Measurements from ENCODE around the gene FLT1.

FLT1 gene

DNA sequence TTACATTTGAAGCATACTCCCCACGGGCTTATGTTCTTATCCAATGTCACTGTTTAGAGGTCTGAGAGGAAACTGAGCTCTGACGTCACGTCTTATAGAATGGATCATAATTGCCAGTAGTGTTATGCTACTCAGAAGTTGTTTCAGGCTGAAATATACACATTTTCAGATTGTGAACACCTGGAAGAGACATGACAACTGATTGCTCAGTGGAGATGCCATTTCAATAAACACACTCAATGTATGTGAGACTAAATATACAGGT lies 17.3 kb downstream of the FLT1 start:
- H3K9me3 ChIP-seq (ENCODE audit: insufficient read depth, low read length), result no peaks in the 10 kb centered on the region
- TF ChIP-seq YY1 (IDR thresholded peaks at IDR 0.05; ENCODE audit: insufficient read depth, insufficient read length), result no peak
- TF ChIP-seq SUZ12 (IDR thresholded peaks at IDR 0.05; ENCODE audit: extremely low read depth, insufficient read depth, insufficient read length), result no peak
- TF ChIP-seq ZNF274 (IDR thresholded peaks at IDR 0.05; ENCODE audit: low read depth, low read length), result no peak
- peaks cover 7% of the 10 kb centered on the region for H3K36me3 ChIP-seq (ENCODE audit: insufficient read depth, insufficient read length, low read length)
- H3K27me3 ChIP-seq (ENCODE audit: insufficient read depth, insufficient read length), result no peaks in the 10 kb centered on the region
- H3K9ac ChIP-seq (ENCODE audit: insufficient read length, low read depth), result no peak overlapping the region
- H3K4me3 ChIP-seq (ENCODE audit: insufficient read length, low read depth), result no peak overlapping the region
- DNase-seq (ENCODE audit: low read depth, low spot score), result no peak
- no peaks in the 10 kb centered on the region for H3K4me1 ChIP-seq (ENCODE audit: insufficient read depth, insufficient read length)

DNA sequence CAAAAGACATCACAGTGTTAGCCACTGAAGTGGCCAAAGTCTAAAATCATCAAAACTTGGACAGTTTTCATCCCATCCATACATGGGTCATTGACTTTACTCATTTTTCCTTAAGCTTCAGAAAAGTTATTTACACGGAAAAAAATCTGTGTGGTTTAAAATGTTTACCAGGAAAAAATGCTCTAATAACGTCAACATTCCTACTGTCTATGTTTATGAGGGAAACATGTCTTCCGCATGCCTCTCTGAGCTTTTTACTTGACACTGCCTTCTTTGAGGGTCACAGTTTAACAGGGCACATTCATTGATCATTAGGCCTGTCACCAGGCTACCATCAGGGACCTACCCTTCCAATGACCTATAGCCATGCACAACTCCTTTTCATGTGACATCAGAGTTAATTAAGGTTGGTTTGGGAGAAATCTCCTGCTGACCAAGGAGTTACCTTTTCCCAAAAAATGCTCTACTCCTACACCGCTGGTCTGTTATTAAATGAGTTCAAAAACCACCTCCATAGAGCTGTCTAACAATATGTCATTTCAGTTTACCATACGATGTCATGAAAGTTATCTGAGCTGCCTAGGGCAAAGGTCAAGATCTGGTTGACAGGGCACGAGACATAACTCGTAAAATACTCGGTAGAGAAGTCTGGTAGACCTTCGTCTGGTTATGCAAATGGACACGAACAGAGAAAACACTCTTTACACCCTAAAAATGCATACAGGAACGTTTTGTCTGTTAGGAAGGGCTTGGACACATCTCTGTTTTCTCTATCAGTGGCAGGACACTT lies 17.8 kb downstream of the FLT1 start:
- Histone ChIP-seq H3K27me3 (ENCODE audit: insufficient read depth, insufficient read length) (no peaks in the 10 kb centered on the region), H3K4me1 (ENCODE audit: insufficient read depth, insufficient read length) (no peaks in the 10 kb centered on the region), H3K9me3 (ENCODE audit: insufficient read depth, low read length) (no peaks in the 10 kb centered on the region), H3K4me3 (ENCODE audit: insufficient read length, low read depth) (no peak overlapping the region), H3K9ac (ENCODE audit: insufficient read length, low read depth) (no peak overlapping the region), H3K36me3 (ENCODE audit: insufficient read depth, insufficient read length, low read length) (peaks cover 7% of the 10 kb centered on the region)
- TF ChIP-seq SUZ12 (IDR thresholded peaks at IDR 0.05; ENCODE audit: extremely low read depth, insufficient read depth, insufficient read length) (no peak), ZNF274 (IDR thresholded peaks at IDR 0.05; ENCODE audit: low read depth, low read length) (no peak), YY1 (IDR thresholded peaks at IDR 0.05; ENCODE audit: insufficient read depth, insufficient read length) (no peak)
- DNase-seq (ENCODE audit: low read depth, low spot score), result no peak

DNA sequence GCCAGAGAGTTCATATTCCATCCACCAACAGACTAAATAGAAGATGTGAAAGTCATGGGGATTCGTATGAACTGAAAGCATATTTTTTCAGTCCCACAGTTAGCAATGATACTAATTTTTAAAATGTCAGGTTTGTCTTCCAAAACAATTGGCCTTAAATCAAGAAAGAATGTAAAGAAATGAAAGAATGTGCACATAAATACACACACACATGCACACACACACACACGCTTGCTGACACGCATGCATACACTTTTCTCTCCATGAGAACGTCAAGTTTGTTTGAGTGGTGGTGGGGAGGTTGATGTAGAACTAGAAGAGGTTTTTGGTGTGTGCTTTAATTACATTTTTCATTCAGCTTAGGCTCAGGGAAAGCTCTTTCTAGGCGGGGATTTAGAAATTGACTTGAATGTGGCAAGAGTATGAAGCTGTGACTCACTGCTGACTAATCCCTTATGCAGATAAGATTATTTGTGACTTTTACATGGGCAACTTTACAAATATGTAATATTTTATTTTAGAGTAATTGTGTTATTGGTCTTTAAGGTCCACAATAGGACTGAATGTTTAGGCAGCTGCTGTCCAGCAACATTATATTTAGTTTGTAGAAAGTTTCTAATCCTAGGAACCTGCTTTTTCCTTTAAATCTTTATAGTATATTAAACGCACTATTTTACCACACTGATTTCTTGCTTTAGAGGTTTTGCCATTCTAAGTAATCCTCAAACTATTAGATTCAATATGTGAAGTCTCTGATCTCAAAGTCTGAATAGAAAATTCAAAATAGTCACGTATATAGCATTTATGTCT lies 18.8 kb downstream of the FLT1 start:
- no peak for TF ChIP-seq YY1 (IDR thresholded peaks at IDR 0.05; ENCODE audit: insufficient read depth, insufficient read length)
- no peak for TF ChIP-seq SUZ12 (IDR thresholded peaks at IDR 0.05; ENCODE audit: extremely low read depth, insufficient read depth, insufficient read length)
- no peak for TF ChIP-seq ZNF274 (IDR thresholded peaks at IDR 0.05; ENCODE audit: low read depth, low read length)
- no peak overlapping the region for H3K4me3 ChIP-seq (ENCODE audit: insufficient read length, low read depth)
- no peaks in the 10 kb centered on the region for H3K9me3 ChIP-seq (ENCODE audit: insufficient read depth, low read length)
- H3K9ac ChIP-seq (ENCODE audit: insufficient read length, low read depth), result no peak overlapping the region
- no peaks in the 10 kb centered on the region for H3K27me3 ChIP-seq (ENCODE audit: insufficient read depth, insufficient read length)
- peaks cover 7% of the 10 kb centered on the region for H3K36me3 ChIP-seq (ENCODE audit: insufficient read depth, insufficient read length, low read length)
- no peaks in the 10 kb centered on the region for H3K4me1 ChIP-seq (ENCODE audit: insufficient read depth, insufficient read length)
- DNase-seq (ENCODE audit: low read depth, low spot score), result no peak

DNA sequence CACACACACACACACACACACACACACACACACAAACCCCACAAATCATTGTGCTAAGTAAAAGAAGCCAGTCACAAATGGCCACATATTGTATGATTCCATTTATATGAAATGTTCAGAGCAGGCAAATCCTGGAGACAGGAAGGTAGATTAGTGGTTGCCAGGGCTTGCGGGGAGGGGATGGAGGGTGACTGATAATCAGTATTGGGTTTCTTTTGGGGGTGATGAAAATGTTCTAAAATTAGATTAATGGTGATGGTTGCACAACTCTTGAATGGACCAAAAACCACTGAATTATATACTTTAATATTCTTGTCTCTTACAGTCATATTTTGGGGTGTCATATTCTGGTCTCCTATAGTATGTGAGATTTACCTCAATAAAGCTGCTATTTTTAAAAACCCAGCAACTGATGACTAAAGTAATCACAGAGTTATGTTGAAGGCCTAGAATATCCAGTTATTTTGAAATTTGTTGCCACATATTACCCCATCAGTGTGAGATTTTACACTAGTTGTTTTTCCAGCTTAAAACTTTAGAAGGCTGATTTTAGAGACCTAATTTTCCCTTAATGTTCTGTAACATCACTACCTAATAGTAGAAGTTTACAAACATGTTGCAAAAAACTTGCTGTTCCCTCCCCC lies 20.3 kb downstream of the FLT1 start:
- DNase-seq (ENCODE audit: low read depth, low spot score), result no peak
- H3K27me3 ChIP-seq (ENCODE audit: insufficient read depth, insufficient read length), result no peaks in the 10 kb centered on the region
- no peaks in the 10 kb centered on the region for H3K36me3 ChIP-seq (ENCODE audit: insufficient read depth, insufficient read length, low read length)
- H3K9ac ChIP-seq (ENCODE audit: insufficient read length, low read depth), result no peak overlapping the region
- no peak for TF ChIP-seq ZNF274 (IDR thresholded peaks at IDR 0.05; ENCODE audit: low read depth, low read length)
- TF ChIP-seq YY1 (IDR thresholded peaks at IDR 0.05; ENCODE audit: insufficient read depth, insufficient read length), result no peak
- TF ChIP-seq SUZ12 (IDR thresholded peaks at IDR 0.05; ENCODE audit: extremely low read depth, insufficient read depth, insufficient read length), result no peak
- H3K4me1 ChIP-seq (ENCODE audit: insufficient read depth, insufficient read length), result no peaks in the 10 kb centered on the region
- H3K9me3 ChIP-seq (ENCODE audit: insufficient read depth, low read length), result no peaks in the 10 kb centered on the region
- H3K4me3 ChIP-seq (ENCODE audit: insufficient read length, low read depth), result no peak overlapping the region

DNA sequence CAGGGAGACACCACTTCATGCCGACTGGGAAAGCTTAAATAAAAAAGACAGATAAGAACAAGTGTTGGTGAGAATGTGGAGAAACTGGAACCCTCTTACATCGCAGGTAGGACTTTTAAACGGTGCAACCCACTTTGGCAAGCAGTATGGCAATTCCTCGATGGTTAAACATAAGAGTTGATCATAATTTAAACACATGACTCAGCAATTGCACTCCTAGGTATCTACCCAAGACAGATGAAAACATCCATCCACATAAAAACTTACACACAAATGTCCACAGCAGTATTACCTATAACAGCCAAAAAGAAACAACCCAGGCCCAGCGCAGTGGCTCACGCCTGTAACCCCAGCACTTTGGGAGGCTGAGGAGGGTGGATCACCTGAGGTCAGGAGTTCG lies 21.9 kb downstream of the FLT1 start:
- H3K4me1 ChIP-seq (ENCODE audit: insufficient read depth, insufficient read length), result no peaks in the 10 kb centered on the region
- TF ChIP-seq SUZ12 (IDR thresholded peaks at IDR 0.05; ENCODE audit: extremely low read depth, insufficient read depth, insufficient read length) (no peak), ZNF274 (IDR thresholded peaks at IDR 0.05; ENCODE audit: low read depth, low read length) (no peak), YY1 (IDR thresholded peaks at IDR 0.05; ENCODE audit: insufficient read depth, insufficient read length) (no peak)
- H3K27me3 ChIP-seq (ENCODE audit: insufficient read depth, insufficient read length), result no peaks in the 10 kb centered on the region
- no peak for DNase-seq (ENCODE audit: low read depth, low spot score)
- no peak overlapping the region for H3K9ac ChIP-seq (ENCODE audit: insufficient read length, low read depth)
- H3K4me3 ChIP-seq (ENCODE audit: insufficient read length, low read depth), result no peak overlapping the region
- no peaks in the 10 kb centered on the region for H3K9me3 ChIP-seq (ENCODE audit: insufficient read depth, low read length)
- no peaks in the 10 kb centered on the region for H3K36me3 ChIP-seq (ENCODE audit: insufficient read depth, insufficient read length, low read length)

DNA sequence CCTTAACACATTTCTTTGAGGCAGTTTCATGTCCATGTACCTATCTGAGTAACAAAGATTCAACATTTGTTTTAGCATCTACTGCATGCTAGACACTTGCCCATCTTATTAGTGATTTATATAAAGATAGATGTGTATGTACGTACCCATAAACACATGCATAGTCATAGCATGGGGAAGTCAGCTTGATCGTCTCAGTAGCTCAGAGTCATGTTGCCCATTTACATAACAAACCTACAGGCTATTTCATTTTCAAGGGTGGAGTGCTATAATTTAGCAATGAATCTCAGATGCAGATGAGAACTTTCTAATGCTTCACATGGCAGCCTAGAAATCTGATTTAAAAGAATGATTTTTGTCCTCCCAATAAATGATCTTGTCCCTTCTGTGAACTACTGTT lies 23.5 kb downstream of the FLT1 start:
- H3K36me3 ChIP-seq (ENCODE audit: insufficient read depth, insufficient read length, low read length), result peaks cover 2% of the 10 kb centered on the region
- H3K4me1 ChIP-seq (ENCODE audit: insufficient read depth, insufficient read length), result no peaks in the 10 kb centered on the region

DNA sequence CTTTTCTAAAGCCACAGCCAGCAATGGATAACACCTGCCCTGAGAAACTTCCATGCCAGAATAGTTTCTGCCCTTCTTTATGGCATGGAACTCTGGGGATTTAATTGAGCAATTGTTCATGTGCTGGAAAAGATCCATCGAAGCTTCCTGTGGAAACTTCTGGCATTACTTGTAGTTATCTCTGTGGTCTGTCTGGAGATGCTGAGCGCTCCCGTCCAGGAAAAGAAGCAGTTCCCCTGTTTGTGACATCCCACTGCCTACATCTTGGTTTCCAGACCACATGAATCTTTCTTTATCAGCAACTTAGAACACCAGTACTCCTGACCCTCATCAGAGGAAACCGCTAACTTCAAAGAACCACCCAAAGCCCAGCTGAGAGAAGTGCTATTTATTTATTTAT lies 24.6 kb downstream of the FLT1 start:
- no peak overlapping the region for H3K4me3 ChIP-seq (ENCODE audit: insufficient read length, low read depth)
- H3K4me1 ChIP-seq (ENCODE audit: insufficient read depth, insufficient read length), result no peaks in the 10 kb centered on the region
- TF ChIP-seq YY1 (IDR thresholded peaks at IDR 0.05; ENCODE audit: insufficient read depth, insufficient read length), result no peak
- TF ChIP-seq ZNF274 (IDR thresholded peaks at IDR 0.05; ENCODE audit: low read depth, low read length), result no peak
- no peak for TF ChIP-seq SUZ12 (IDR thresholded peaks at IDR 0.05; ENCODE audit: extremely low read depth, insufficient read depth, insufficient read length)
- no peak overlapping the region for H3K9ac ChIP-seq (ENCODE audit: insufficient read length, low read depth)
- no peaks in the 10 kb centered on the region for H3K9me3 ChIP-seq (ENCODE audit: insufficient read depth, low read length)
- H3K36me3 ChIP-seq (ENCODE audit: insufficient read depth, insufficient read length, low read length), result peaks cover 2% of the 10 kb centered on the region
- DNase-seq (ENCODE audit: low read depth, low spot score), result no peak
- no peaks in the 10 kb centered on the region for H3K27me3 ChIP-seq (ENCODE audit: insufficient read depth, insufficient read length)

More for the DNA sequence above, 23.5 kb downstream of the FLT1 start:
- Histone ChIP-seq H3K9me3 (ENCODE audit: insufficient read depth, low read length) (no peaks in the 10 kb centered on the region), H3K9ac (ENCODE audit: insufficient read length, low read depth) (no peak overlapping the region), H3K4me3 (ENCODE audit: insufficient read length, low read depth) (no peak overlapping the region), H3K27me3 (ENCODE audit: insufficient read depth, insufficient read length) (no peaks in the 10 kb centered on the region)
- no peak for TF ChIP-seq SUZ12 (IDR thresholded peaks at IDR 0.05; ENCODE audit: extremely low read depth, insufficient read depth, insufficient read length)
- no peak for DNase-seq (ENCODE audit: low read depth, low spot score)

Measured in NT2/D1 (cell line).